HepG2 (cell line): ENCODE data around the gene PLEKHN1.

ENCODE experiments used
- ESRRA ChIP-seq: sonication (generic); formaldehyde crosslinking; IDR thresholded peaks from 2 replicates; pipeline ENCODE4 v1.5.1; 2020; ENCODE audit warnings: mild to moderate bottlenecking, low read depth, missing genetic modification reagents
- HMG20A ChIP-seq: IDR thresholded peaks from 2 replicates; pipeline ENCODE4 v1.6.1; 2016; ENCODE audit warnings: borderline replicate concordance
- KDM5A ChIP-seq: fragments of 200-600 bp; sonication (generic); IDR thresholded peaks from 2 replicates; pipeline ENCODE4 v1.7.0; 2018; ENCODE audit warnings: antibody characterized with exemption, mild to moderate bottlenecking, low read length, borderline replicate concordance
- SIN3A ChIP-seq: IDR thresholded peaks from 2 replicates; pipeline ENCODE4 v1.6.1; 2011; ENCODE audit warnings: low read depth, mild to moderate bottlenecking, control low read depth, low read length, borderline replicate concordance
- ZFP82 ChIP-seq: sonication (generic); formaldehyde crosslinking; IDR thresholded peaks from 2 replicates; pipeline ENCODE4 v1.5.1; 2020; ENCODE audit warnings: mild to moderate bottlenecking, missing genetic modification reagents, borderline replicate concordance
- ZNF354B ChIP-seq: sonication (generic); formaldehyde crosslinking; IDR thresholded peaks from 2 replicates; pipeline ENCODE4 v1.8.0; 2022; ENCODE audit warnings: mild to moderate bottlenecking, missing genetic modification reagents
- ZNF530 ChIP-seq: sonication (generic); formaldehyde crosslinking; IDR thresholded peaks from 2 replicates; pipeline ENCODE4 v1.5.0; 2020; ENCODE audit warnings: low read depth, mild to moderate bottlenecking, missing genetic modification reagents
- ZNF543 ChIP-seq: sonication (generic); formaldehyde crosslinking; IDR thresholded peaks from 2 replicates; pipeline ENCODE4 v1.4.0; 2020; ENCODE audit warnings: mild to moderate bottlenecking, missing genetic modification reagents
- TF ChIP-seq, protein P1 (sequence below): IDR thresholded peaks from 2 replicates; pipeline ENCODE4 v1.6.1; 2016; ENCODE audit warnings: mild to moderate bottlenecking
- TF ChIP-seq, protein P2 (sequence below): sonication (generic); formaldehyde crosslinking; IDR thresholded peaks from 2 replicates; pipeline ENCODE4 v1.8.1; 2023; ENCODE audit warnings: missing genetic modification reagents, inconsistent platforms, borderline replicate concordance
- TF ChIP-seq, protein P3 (sequence below), 2 experiments: sonication (generic) in 1 of 2; formaldehyde crosslinking in 1 of 2; IDR thresholded peaks; 2 replicates each; pipeline versions ENCODE4 v1.6.1 to v1.9.0; 2014 to 2022; ENCODE audit warnings: antibody characterized with exemption in 1 of 2, borderline replicate concordance in 1 of 2, inconsistent platforms in 1 of 2, low read depth in 1 of 2, missing genetic modification reagents in 1 of 2
- TF ChIP-seq, protein P4 (sequence below): sonication (generic); formaldehyde crosslinking; IDR thresholded peaks from 2 replicates; pipeline ENCODE4 v1.5.0; 2020; ENCODE audit warnings: mild to moderate bottlenecking, missing genetic modification reagents, moderate library complexity

DNA sequence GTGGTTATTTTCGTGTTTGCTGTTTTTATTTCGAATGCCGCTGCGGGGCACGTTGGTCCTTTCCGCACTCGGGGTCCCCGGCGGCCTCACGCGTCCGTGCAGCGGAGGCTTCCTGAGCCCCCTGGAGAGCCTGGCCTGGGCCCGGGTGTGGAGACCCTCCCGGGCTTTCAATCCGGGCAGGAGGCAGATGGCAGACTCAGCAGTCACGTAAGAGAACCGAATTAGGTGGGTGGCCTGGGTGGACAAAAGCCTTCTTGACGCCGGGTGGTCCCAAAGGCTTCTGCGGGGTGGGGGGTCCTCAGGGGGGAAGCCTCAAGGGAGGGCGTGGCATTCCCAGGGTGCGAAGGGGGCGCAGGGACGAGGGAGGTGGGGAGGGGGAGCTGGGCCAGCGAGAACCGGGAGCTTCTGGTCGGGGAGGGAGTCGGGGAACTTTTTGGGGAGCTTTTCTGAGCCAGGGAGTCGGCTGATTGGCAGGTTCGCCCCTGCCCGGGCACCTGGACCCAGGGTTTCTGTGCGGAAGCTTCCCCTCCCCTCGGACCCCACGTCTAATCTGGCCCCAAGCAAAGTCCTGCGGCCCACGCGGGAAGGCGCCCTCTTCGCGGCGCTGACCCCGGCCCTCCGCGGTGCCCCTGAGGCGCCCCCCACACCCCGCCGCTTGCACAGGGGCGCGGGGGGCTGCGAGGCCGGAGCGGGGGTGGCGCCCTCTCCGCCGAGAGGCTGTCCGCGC, 34.9 kb downstream of the PLEKHN1 start:
- TF ChIP-seq ZNF543, result no peak
- TF ChIP-seq, protein P1, sequence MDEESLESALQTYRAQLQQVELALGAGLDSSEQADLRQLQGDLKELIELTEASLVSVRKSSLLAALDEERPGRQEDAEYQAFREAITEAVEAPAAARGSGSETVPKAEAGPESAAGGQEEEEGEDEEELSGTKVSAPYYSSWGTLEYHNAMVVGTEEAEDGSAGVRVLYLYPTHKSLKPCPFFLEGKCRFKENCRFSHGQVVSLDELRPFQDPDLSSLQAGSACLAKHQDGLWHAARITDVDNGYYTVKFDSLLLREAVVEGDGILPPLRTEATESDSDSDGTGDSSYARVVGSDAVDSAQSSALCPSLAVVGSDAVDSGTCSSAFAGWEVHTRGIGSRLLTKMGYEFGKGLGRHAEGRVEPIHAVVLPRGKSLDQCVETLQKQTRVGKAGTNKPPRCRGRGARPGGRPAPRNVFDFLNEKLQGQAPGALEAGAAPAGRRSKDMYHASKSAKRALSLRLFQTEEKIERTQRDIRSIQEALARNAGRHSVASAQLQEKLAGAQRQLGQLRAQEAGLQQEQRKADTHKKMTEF (CRISPR knock-in tag), result no peak; the same call in 1 of the 2 replicates
- TF ChIP-seq, protein P2, sequence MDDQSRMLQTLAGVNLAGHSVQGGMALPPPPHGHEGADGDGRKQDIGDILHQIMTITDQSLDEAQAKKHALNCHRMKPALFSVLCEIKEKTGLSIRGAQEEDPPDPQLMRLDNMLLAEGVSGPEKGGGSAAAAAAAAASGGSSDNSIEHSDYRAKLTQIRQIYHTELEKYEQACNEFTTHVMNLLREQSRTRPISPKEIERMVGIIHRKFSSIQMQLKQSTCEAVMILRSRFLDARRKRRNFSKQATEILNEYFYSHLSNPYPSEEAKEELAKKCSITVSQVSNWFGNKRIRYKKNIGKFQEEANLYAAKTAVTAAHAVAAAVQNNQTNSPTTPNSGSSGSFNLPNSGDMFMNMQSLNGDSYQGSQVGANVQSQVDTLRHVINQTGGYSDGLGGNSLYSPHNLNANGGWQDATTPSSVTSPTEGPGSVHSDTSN, result no peak; the same call in 1 of the 2 replicates
- TF ChIP-seq ZNF354B (CRISPR knock-in tag), result no peak
- TF ChIP-seq, protein P3, sequence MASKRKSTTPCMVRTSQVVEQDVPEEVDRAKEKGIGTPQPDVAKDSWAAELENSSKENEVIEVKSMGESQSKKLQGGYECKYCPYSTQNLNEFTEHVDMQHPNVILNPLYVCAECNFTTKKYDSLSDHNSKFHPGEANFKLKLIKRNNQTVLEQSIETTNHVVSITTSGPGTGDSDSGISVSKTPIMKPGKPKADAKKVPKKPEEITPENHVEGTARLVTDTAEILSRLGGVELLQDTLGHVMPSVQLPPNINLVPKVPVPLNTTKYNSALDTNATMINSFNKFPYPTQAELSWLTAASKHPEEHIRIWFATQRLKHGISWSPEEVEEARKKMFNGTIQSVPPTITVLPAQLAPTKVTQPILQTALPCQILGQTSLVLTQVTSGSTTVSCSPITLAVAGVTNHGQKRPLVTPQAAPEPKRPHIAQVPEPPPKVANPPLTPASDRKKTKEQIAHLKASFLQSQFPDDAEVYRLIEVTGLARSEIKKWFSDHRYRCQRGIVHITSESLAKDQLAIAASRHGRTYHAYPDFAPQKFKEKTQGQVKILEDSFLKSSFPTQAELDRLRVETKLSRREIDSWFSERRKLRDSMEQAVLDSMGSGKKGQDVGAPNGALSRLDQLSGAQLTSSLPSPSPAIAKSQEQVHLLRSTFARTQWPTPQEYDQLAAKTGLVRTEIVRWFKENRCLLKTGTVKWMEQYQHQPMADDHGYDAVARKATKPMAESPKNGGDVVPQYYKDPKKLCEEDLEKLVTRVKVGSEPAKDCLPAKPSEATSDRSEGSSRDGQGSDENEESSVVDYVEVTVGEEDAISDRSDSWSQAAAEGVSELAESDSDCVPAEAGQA (IDR thresholded peaks at IDR 0.05; ENCODE audit: low read depth), result no peak
- TF ChIP-seq, protein P3 (CRISPR knock-in tag; IDR thresholded peaks at IDR 0.05; ENCODE audit: borderline replicate concordance), result no peak
- TF ChIP-seq KDM5A, result peak; percentile 27; the same call in 1 of the 2 replicates
- TF ChIP-seq ZNF530 (CRISPR knock-in tag), result no peak
- TF ChIP-seq, protein P4, sequence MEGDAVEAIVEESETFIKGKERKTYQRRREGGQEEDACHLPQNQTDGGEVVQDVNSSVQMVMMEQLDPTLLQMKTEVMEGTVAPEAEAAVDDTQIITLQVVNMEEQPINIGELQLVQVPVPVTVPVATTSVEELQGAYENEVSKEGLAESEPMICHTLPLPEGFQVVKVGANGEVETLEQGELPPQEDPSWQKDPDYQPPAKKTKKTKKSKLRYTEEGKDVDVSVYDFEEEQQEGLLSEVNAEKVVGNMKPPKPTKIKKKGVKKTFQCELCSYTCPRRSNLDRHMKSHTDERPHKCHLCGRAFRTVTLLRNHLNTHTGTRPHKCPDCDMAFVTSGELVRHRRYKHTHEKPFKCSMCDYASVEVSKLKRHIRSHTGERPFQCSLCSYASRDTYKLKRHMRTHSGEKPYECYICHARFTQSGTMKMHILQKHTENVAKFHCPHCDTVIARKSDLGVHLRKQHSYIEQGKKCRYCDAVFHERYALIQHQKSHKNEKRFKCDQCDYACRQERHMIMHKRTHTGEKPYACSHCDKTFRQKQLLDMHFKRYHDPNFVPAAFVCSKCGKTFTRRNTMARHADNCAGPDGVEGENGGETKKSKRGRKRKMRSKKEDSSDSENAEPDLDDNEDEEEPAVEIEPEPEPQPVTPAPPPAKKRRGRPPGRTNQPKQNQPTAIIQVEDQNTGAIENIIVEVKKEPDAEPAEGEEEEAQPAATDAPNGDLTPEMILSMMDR (CRISPR knock-in tag), result no peak
- TF ChIP-seq ESRRA (CRISPR knock-in tag), result no peak
- peak; percentile 25; the same call in 1 of the 2 replicates for TF ChIP-seq ZFP82 (CRISPR knock-in tag)
- TF ChIP-seq HMG20A, result no peak
- TF ChIP-seq SIN3A, result no peak
